HG03460 (cell line): ENCODE measurements around the gene GMIP.
"Not testable (repeated sequence)": the region's sequence is repeated elsewhere in the genome, so short reads cannot be mapped to it uniquely, and the experiment has no call there.

Experiments used
- ATAC-seq: cut with Tn5 transposase; IDR thresholded peaks from one replicate; pipeline ENCODE4 v1.9.1; 2021; ENCODE audit not compliant: unreplicated experiment

Gene GMIP

GRCh38 chr19:19613506-19613905 lies 30.0 kb downstream of the GMIP start:
- no peak for ATAC-seq

GRCh38 chr19:19610376-19611202 lies 32.9 kb downstream of the GMIP start:
- no peak for ATAC-seq

- ATAC-seq = not testable (repeated sequence)
Observed at GRCh38 chr19:19606686-19607085, 36.8 kb downstream of the GMIP start.

GRCh38 chr19:19606021-19606420 lies 37.4 kb downstream of the GMIP start:
- no peak for ATAC-seq

- no peak for ATAC-seq
Observed at GRCh38 chr19:19602713-19603324, 40.6 kb downstream of the GMIP start.

DNA sequence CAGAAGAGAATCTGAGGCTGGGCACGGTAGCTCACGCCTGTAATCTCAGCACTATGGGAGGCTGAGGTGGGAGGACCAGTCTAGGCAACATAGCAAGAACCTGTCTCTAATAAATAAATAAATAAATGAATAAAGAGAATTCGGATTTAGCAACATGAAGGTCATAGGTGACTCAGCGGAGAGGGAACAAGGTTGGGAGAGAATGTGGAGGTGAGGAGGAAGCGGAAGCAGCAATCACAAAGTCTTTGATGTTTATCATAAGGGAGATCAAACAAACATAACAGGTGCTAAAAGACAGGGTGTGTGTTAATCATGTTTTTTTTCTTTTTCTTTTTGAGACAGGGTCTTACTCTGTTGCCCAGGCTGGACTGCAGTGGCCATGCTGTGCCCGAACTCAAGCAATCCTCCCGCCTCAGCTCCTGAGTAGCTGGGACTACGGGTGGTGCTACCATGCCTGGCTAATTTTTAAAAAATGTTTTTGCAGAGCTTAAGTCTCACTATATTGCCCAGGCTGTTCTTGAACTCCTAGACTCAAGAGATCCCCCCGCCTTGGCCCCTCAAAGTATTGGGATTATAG lies 41.2 kb downstream of the GMIP start:
- no peak for ATAC-seq

DNA sequence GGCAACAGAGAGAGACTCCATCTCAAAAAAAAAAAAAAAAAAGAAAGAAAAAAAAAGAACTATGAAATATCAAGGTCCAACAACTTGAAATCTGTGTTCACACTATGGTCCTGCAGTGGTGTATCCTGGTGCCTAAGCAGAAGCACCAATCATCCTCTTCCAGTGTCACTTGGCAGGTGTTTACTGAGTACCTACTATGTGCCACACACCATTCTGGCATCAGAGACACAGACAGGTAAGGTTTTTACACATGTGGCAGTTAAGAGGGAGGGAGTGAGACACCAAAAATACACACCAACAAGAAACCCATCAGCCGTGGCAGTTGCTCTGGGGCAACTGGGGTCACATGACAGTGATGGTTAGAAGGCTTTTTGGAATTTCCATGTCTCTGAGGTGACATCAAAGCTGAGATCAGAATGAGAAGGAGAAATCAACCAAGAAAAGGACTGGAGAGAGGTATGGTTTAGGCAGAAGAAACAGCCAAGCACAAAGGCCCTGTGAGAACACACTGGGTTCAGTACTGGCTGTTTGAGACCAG lies 42.6 kb downstream of the GMIP start:
- ATAC-seq = no peak

GRCh38 chr19:19598728-19599451 lies 44.6 kb downstream of the GMIP start:
- not testable (repeated sequence) for ATAC-seq

- peak; percentile 57 for ATAC-seq
Observed at GRCh38 chr19:19597809-19598306, 45.6 kb downstream of the GMIP start.

GRCh38 chr19:19595171-19595701 lies 48.2 kb downstream of the GMIP start:
- ATAC-seq = no peak

DNA sequence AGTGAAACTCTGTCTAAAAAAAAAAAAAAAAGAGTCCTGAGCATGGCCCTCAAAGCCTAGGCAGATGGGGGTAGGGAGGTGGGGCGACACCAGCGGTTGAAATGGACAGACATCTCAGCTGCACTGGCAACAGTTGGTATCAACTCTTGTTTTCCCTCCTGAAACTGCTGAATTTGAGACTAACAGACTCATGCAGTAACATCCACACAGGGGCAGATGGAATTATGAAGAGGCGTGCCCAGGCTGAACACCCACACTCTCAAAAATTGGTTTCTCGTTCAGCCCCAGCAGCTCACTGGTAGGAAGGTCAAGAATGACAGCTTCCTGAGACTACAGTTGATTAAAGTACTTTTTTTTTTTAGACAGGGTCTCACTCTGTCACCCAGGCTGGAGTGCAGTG lies 49.1 kb downstream of the GMIP start:
- ATAC-seq = no peak

DNA sequence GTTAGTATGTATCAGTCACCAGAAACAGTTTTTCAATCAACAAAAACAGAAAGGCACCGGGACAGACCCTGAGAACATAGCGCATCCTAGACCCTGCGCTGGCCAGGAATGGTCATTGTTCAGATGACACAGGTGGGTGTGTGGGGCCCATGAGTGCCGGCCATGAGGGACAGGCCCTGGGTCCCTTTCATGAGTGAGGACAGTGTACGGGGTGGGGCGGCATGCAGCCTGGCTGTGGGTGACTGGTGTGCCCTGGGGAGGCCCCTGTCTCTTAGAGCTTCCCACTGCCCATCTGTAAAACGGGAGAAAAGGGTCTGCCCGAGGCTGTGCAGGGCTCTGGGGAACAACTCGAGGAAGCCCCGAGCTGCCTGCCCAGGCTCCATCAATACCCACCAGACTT lies 50.8 kb downstream of the GMIP start:
- no peak for ATAC-seq

GRCh38 chr19:19591133-19591825 lies 52.2 kb downstream of the GMIP start:
- ATAC-seq = no peak

GRCh38 chr19:19588546-19588945 lies 54.9 kb downstream of the GMIP start:
- no peak for ATAC-seq

DNA sequence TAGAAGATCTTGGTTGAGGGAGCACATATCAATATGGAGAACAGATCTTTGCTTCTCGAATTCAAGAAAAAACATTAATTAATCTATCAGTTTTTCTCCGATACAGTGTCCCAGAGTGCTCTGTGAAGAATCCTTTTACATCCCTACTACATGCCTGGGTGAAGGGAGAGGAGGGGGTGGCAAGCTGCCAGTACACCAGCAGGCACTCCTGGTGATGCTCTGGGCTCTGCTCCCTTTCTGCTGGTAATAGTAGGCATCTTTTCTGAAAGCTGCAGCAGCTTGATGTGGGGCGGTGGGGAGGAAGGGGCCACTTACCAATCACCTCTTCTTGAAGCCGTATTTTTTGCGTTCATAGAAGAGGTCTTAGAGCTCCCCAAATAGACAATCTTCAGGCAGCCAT lies 55.7 kb downstream of the GMIP start:
- ATAC-seq = no peak

DNA sequence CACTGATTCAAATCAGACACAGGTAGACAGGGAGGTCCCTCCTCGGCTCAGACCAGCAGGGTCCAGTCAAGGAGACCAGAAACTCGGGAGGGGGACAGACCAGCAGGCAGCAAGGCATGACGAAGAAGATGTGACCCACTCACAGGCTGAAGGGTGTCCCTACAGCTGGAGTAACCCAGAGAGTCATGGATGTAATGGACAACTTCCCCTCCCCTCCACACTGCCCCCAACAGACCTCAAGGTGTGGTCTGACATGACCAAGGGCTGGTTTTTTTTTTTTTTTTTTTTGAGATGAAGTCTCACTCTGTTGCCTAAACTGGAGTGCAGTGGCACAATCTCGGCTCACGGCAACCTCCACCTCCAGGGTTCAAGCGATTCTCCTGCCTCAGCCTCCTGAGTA lies 59.1 kb downstream of the GMIP start:
- ATAC-seq = no peak

DNA sequence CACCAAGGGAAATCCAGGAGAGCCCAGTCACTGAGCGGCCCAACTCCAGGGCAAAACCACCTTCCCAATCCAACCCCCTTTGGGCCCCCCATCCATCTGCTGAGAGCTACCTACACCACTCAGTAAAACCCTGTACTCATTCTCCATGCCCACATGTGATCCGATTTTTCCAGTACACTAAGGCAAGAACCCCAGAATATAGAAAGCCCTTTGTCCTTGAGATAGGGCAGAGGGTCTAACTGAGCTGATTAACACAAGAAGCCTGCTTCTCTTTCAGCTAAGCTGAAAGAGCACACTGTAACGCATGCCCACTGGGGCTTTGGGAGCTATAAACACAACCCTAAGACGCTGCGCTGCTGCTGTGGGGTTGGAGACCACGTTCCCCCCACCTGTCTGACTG lies 61.0 kb downstream of the GMIP start:
- ATAC-seq = no peak

DNA sequence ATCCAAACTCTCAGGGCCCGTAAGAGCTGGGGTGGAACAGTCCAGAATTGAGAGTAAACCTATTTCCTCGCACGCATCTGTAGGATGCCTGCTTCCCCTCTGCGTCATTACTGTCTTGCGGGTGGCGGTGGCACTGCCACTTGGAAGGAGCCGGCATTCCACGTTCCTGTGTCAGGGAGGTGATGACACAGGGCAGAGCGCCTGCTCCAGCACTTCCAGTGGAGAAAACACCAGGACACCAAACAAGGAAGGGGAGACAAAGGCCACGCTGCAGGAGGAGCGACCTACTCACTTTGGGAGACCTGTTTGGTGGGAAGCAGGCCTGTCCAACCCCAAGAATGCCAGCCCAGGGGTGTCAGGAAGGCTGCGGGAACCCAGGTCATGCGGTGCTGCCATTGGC lies 62.1 kb downstream of the GMIP start:
- ATAC-seq = no peak

DNA sequence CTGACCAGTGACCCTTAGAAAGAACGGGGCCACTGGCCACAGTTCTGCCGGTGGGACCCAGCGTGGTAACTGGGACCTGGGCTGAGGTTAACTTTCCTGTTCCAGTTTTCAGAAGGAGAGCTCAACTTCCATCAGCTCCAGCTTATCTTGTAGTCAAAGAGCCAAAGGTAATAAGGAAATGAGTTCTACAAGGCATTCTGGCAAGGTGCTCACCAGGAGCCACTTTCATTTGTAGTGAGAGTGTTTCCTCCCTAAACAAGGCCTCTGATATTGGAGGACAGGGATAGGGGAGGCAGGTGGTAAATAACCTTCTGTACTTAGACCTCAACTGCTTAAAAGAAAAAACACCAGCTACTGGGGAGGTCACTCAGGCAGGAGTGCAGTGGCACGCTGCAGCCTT lies 63.0 kb downstream of the GMIP start:
- no peak for ATAC-seq
